IMR-90 (cell line): Measurements from ENCODE around the gene DNMT3A. TPM values are rescaled to one million over a fixed set of nuclear protein-coding genes. Genes with fewer than 3 reads are reported as not detected.

Experiments used
- ATAC-seq: fragments of 200-7000 bp; cut with Tn5 transposase; 2 replicates; pipeline ENCODE4 v1.9.1; 2020; ENCODE audit warnings: low read depth, mild to moderate bottlenecking, moderate library complexity
- BruUV-seq: library from RNA; stranded (reverse); fragments of 400-500 nt; replicated peaks from 2 replicates; lab custom pipeline; 2021; lab: Mats Ljungman, UMichigan
- CTCF ChIA-PET: fragments of 300-600 bp; formaldehyde crosslinking; extraction: SDS; loops from one replicate; lab custom pipeline; 2021; ENCODE audit warnings: antibody characterized with exemption; lab: Yijun Ruan, JAX
- POLR2A ChIA-PET: fragments of 300-600 bp; sonication (Branson Sonifier 250); formaldehyde crosslinking; loops from one replicate; lab custom pipeline; 2022; ENCODE audit warnings: antibody characterized with exemption; ENCODE audit not compliant: unreplicated experiment; lab: Charles Lee
- DNase-seq: peaks from one replicate; pipeline ENCODE4 v3.0.0; 2013
- H2AFZ ChIP-seq: replicated peaks from 2 replicates; pipeline ENCODE3; 2013; ENCODE audit warnings: low read length, mild to moderate bottlenecking; ENCODE audit not compliant: poor library complexity
- H2AK5ac ChIP-seq: 2 replicates; pipeline ENCODE4 v1.6.1; 2013; ENCODE audit warnings: low read depth, low read length, inconsistent platforms
- H2AK9ac ChIP-seq: replicated peaks from 2 replicates; pipeline ENCODE3; 2013; ENCODE audit warnings: mild to moderate bottlenecking, low read depth, low read length, moderate library complexity; ENCODE audit not compliant: poor library complexity
- H2BK120ac ChIP-seq: 2 replicates; pipeline ENCODE4 v1.6.1; 2013; ENCODE audit warnings: low read depth, low read length, inconsistent platforms
- H2BK15ac ChIP-seq: 3 replicates; pipeline ENCODE4 v1.6.1; 2013; ENCODE audit warnings: low read depth, low read length, inconsistent platforms
- H2BK20ac ChIP-seq: 2 replicates; pipeline ENCODE4 v1.6.1; 2013; ENCODE audit warnings: low read depth, mild to moderate bottlenecking, inconsistent platforms, low read length, moderate library complexity
- H2BK5ac ChIP-seq: 2 replicates; pipeline ENCODE4 v1.6.1; 2013; ENCODE audit warnings: mild to moderate bottlenecking, low read depth, low read length, inconsistent platforms; ENCODE audit not compliant: poor library complexity, severe bottlenecking
- H3K14ac ChIP-seq: replicated peaks from 2 replicates; pipeline ENCODE4 v1.6.1; 2013; ENCODE audit warnings: low read depth, low read length, inconsistent platforms
- H3K18ac ChIP-seq: 2 replicates; pipeline ENCODE4 v1.6.1; 2013; ENCODE audit warnings: low read depth, low read length, control low read depth
- H3K23ac ChIP-seq: 2 replicates; pipeline ENCODE4 v1.6.1; 2013; ENCODE audit warnings: low read depth, low read length, inconsistent platforms
- H3K27ac ChIP-seq: 2 replicates; pipeline ENCODE4 v1.5.1; 2013; ENCODE audit warnings: mild to moderate bottlenecking, control low read depth, low read length; ENCODE audit not compliant: insufficient read depth
- H3K27me3 ChIP-seq: 2 replicates; pipeline ENCODE4 v1.6.1; 2013; ENCODE audit warnings: low read length; ENCODE audit not compliant: control insufficient read depth, insufficient read depth
- H3K36me3 ChIP-seq: 2 replicates; pipeline ENCODE4 v1.6.1; 2013; ENCODE audit warnings: low read length, mixed read lengths; ENCODE audit not compliant: control insufficient read depth, insufficient read depth
- H3K4ac ChIP-seq: 2 replicates; pipeline ENCODE4 v1.6.1; 2013; ENCODE audit warnings: low read depth, low read length, inconsistent platforms
- H3K4me1 ChIP-seq: 2 replicates; pipeline ENCODE4 v1.6.1; 2013; ENCODE audit warnings: low read length, mixed read lengths; ENCODE audit not compliant: control insufficient read depth, insufficient read depth
- H3K4me2 ChIP-seq: 2 replicates; pipeline ENCODE4 v1.6.1; 2013; ENCODE audit warnings: low read depth, mild to moderate bottlenecking, control low read depth, low read length, moderate library complexity
- H3K4me3 ChIP-seq: 2 replicates; pipeline ENCODE4 v1.5.1; 2013; ENCODE audit warnings: low read depth, mild to moderate bottlenecking, control low read depth, low read length, moderate library complexity; ENCODE audit not compliant: insufficient read depth
- H3K56ac ChIP-seq: 2 replicates; pipeline ENCODE4 v1.6.1; 2013; ENCODE audit warnings: low read length, inconsistent platforms; ENCODE audit not compliant: insufficient read depth; ENCODE audit errors: extremely low read depth
- H3K79me1 ChIP-seq, 2 experiments: 2 replicates each; pipeline ENCODE4 v1.6.1; 2013; ENCODE audit warnings: low read length in 2 of 2, inconsistent platforms in 1 of 2, low read depth in 1 of 2
- H3K9ac ChIP-seq: 2 replicates; pipeline ENCODE4 v1.6.1; 2013; ENCODE audit warnings: low read depth, low read length, control low read depth
- H3K9me1 ChIP-seq: 2 replicates; pipeline ENCODE4 v1.6.1; 2013; ENCODE audit warnings: low read length, inconsistent platforms; ENCODE audit not compliant: insufficient read depth
- H3K9me3 ChIP-seq: 2 replicates; pipeline ENCODE4 v1.6.1; 2013; ENCODE audit warnings: low read length; ENCODE audit not compliant: control insufficient read depth, insufficient read depth
- H4K20me1 ChIP-seq: 2 replicates; pipeline ENCODE4 v1.6.1; 2013; ENCODE audit warnings: low read length, inconsistent platforms; ENCODE audit not compliant: insufficient read depth
- H4K5ac ChIP-seq: 2 replicates; pipeline ENCODE4 v1.6.1; 2013; ENCODE audit warnings: mild to moderate bottlenecking, low read depth, low read length, control low read depth
- H4K8ac ChIP-seq, 2 experiments: 2 replicates each; pipeline ENCODE4 v1.6.1; 2013; ENCODE audit warnings: low read depth in 2 of 2, low read length in 2 of 2, control low read depth in 1 of 2, inconsistent platforms in 1 of 2
- H4K91ac ChIP-seq: 2 replicates; pipeline ENCODE4 v1.6.1; 2013; ENCODE audit warnings: low read depth, low read length, inconsistent platforms; ENCODE audit not compliant: insufficient read depth
- ELK1 ChIP-seq: fragments of 150-350 bp; IDR thresholded peaks from 2 replicates; pipeline ENCODE4 v1.6.1; 2016; ENCODE audit warnings: low read depth, mild to moderate bottlenecking, low read length, moderate library complexity, borderline replicate concordance
- MAFK ChIP-seq: IDR thresholded peaks from 2 replicates; pipeline ENCODE4 v1.6.1; 2012; ENCODE audit warnings: low read depth, low read length, improper control_type of control experiment
- MXI1 ChIP-seq: IDR thresholded peaks from 2 replicates; pipeline ENCODE4 v1.6.1; 2012; ENCODE audit warnings: low read depth, mild to moderate bottlenecking, low read length, moderate library complexity, borderline replicate concordance
- RAD21 ChIP-seq: IDR thresholded peaks from 2 replicates; pipeline ENCODE4 v1.6.1; 2012; ENCODE audit warnings: low read length, improper control_type of control experiment
- RFX5 ChIP-seq: IDR thresholded peaks from 2 replicates; pipeline ENCODE4 v1.8.0; 2012; ENCODE audit warnings: low read depth, mild to moderate bottlenecking, low read length, moderate library complexity
- USF2 ChIP-seq: fragments of 150-350 bp; IDR thresholded peaks from 2 replicates; pipeline ENCODE4 v1.6.1; 2017; ENCODE audit warnings: mild to moderate bottlenecking, antibody characterized with exemption, low read length, low read depth
- WGBS, 2 experiments: methylation state at CpG; one replicate each; pipeline versions ENCODE4 v1.1.5 to v1.1.7; 2013; ENCODE audit warnings: missing lambda C conversion rate in 2 of 2; ENCODE audit not compliant: insufficient read length in 1 of 2; ENCODE audit errors: extremely low coverage in 2 of 2; 5-methylcytosine and 5-hydroxymethylcytosine counted together
- dilution Hi-C: fragments of 300-500 bp; cut with HindIII; formaldehyde crosslinking; loops from one replicate; pipeline ENCODE4 v1.14.3; 2018; ENCODE audit warnings: low sequenced_read_pairs; ENCODE audit not compliant: unreplicated experiment
- in situ Hi-C: fragments of 300-500 bp; cut with MboI; formaldehyde crosslinking; loops from 3 replicates; pipeline ENCODE4 v1.14.3; 2019; ENCODE audit warnings: low sequenced_read_pairs, inconsistent platforms, mixed read lengths
- intact Hi-C: fragments of 100-400 bp; cut with micrococcal nuclease; formaldehyde crosslinking; loops from 2 replicates; pipeline ENCODE4 v1.10.0; 2022
- polyA plus RNA-seq, 3 experiments: library from polyadenylated mRNA; depleted of rRNA; stranded (reverse); fragments of >200 nt; gene quantifications; 2 replicates each; pipeline ENCODE4 v1.2.3, GENCODE V29; 2012; ENCODE audit warnings: low replicate concordance in 1 of 3
- total RNA-seq: library from RNA; depleted of rRNA; stranded (reverse); fragments of >200 nt; gene quantifications from 2 replicates; pipeline ENCODE4 v1.2.3, GENCODE V29; 2012

DNMT3A gene
- total and polyA plus RNA-seq, 2 of the 4 experiments (the other 2 are of a cell fraction) = 4.4 to 9.7 TPM

- intact Hi-C loops = no loop called here
- Histone ChIP-seq H3K23ac (no peak overlapping the region), H3K27ac (no peak overlapping the region), H2BK15ac (no peak overlapping the region), H4K20me1 (no peaks in the 10 kb centered on the region), H3K18ac (no peak overlapping the region), H4K8ac (no peak overlapping the region), H3K36me3 (peaks cover 8% of the 10 kb centered on the region; the same call in 1 of the 2 replicates), H2AK5ac (no peak overlapping the region), H3K14ac (no peak overlapping the region), H2AK9ac (peak overlapping the region; percentile 52), H3K79me1 (no peaks in the 10 kb centered on the region), H3K27me3 (no peaks in the 10 kb centered on the region), H3K56ac (no peak overlapping the region), H3K9me3 (no peaks in the 10 kb centered on the region), H3K4me2 (no peak overlapping the region), H3K4ac (no peak overlapping the region), H2BK5ac (no peak overlapping the region), H3K9me1 (peaks cover 3% of the 10 kb centered on the region; the same call in 1 of the 2 replicates), H3K4me1 (no peaks in the 10 kb centered on the region; the same call in 1 of the 2 replicates), H3K4me3 (no peak overlapping the region), H4K5ac (no peak overlapping the region), H3K9ac (no peak overlapping the region), H2BK20ac (no peak overlapping the region), H2AFZ (peak overlapping the region; percentile 65), H2BK120ac (no peak overlapping the region), H4K91ac (no peak overlapping the region)
- no peak for TF ChIP-seq USF2
- no peak for TF ChIP-seq RFX5
- no peak for TF ChIP-seq MXI1
- no peak for TF ChIP-seq RAD21
- TF ChIP-seq MAFK = no peak
- no peak for TF ChIP-seq ELK1
- WGBS, 2 experiments = 17% methylated on average over 1 of the region's 10 CpGs; no CpG with 5 or more reads in 1 of the 2 experiments
- POLR2A ChIA-PET = no interaction called here
- DNase-seq = no peak
- dilution Hi-C loops = no loop called here
- CTCF ChIA-PET = no interaction called here
- in situ Hi-C loops = no loop called here
- ATAC-seq = no peak
- BruUV-seq = no TSS peak
Measured at GRCh38 chr2:25286025-25286400, 55.7 kb downstream of the DNMT3A start.
